ENCODE results near the gene SUCO. TPM values are rescaled to one million over a fixed set of nuclear protein-coding genes. Genes with fewer than 3 reads are reported as not detected.

SUCO gene
- total and polyA plus RNA-seq, 2 of the 8 experiments (the other 6 are each of a cell fraction or from before 2014, with no cell fraction given) = 8.3 to 35.8 TPM

DNA sequence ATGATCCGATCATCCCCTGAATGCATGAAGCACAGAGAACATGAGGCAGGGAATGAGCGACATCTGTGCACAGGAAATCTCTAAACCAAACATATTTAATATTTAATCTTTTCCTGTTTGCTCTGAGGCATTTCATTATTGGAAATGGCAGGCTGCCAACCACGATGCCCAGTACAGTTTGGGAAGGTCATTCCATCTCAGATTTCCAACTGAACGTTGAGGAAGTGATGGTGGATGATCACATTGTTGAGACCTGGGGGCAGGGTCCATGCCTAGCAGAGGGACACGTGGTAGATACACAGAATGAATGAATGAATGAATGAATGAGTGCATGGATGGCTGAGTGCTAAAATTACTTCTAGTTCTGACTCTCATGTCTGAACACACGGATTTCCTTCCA, 110.0 kb downstream of the SUCO start:
- no peaks in the 10 kb centered on the region for H3K79me2 ChIP-seq (ENCODE audit: control insufficient read depth in 1 of 2, insufficient read depth in 2 of 2, low read length in 2 of 2)
- H2BK20ac ChIP-seq (ENCODE audit: low read length) = no peak overlapping the region
- H2BK15ac ChIP-seq (ENCODE audit: low read length) = no peak overlapping the region
- no peaks in the 10 kb centered on the region for H3K36me3 ChIP-seq (ENCODE audit: control insufficient read depth in 2 of 4, insufficient read depth in 4 of 4, low read length in 3 of 4)
- no peak overlapping the region for H3K4me3 ChIP-seq (ENCODE audit: extremely low read depth in 1 of 4, insufficient read depth in 2 of 4, low read depth in 3 of 4, low read length in 4 of 4)
- H4K8ac ChIP-seq (ENCODE audit: extremely low read depth, insufficient read depth, low read length) = no peak overlapping the region
- no peak overlapping the region for H3K18ac ChIP-seq (ENCODE audit: extremely low read depth, low read length)
- no peaks in the 10 kb centered on the region for H3K4me1 ChIP-seq (replicated peaks in 1 of 4; ENCODE audit: control insufficient read depth in 3 of 4, insufficient read depth in 4 of 4, low read length in 3 of 4)
- no peak overlapping the region for H3K14ac ChIP-seq (ENCODE audit: insufficient read length)
- no peak overlapping the region for H2AK5ac ChIP-seq (ENCODE audit: low read depth, low read length)
- FAIRE-seq (no peak), DNase-seq (ENCODE audit: low read depth in 1 of 2, low spot score in 2 of 2) (no peak)
- no peak overlapping the region for H3K4ac ChIP-seq (replicated peaks; ENCODE audit: insufficient read length, low read depth, low read length)
- H4K5ac ChIP-seq (ENCODE audit: insufficient read length, low read depth, low read length) = no peak overlapping the region
- H4K20me1 ChIP-seq (replicated peaks in 1 of 2; ENCODE audit: control insufficient read depth in 1 of 2, insufficient read depth in 2 of 2, low read length in 2 of 2) = no peaks in the 10 kb centered on the region
- no peaks in the 10 kb centered on the region for H3K23me2 ChIP-seq (ENCODE audit: low read depth, low read length)
- no peak overlapping the region for H3K27ac ChIP-seq (ENCODE audit: low read depth, low read length)
- no peak for TF ChIP-seq POLR2AphosphoS5 (IDR thresholded peaks at IDR 0.05; ENCODE audit: low read depth, low read length)
- no peak for TF ChIP-seq HDAC2 (IDR thresholded peaks at IDR 0.05; ENCODE audit: borderline replicate concordance in 1 of 2, low read depth in 2 of 2, low read length in 2 of 2)
- TF ChIP-seq, protein P1, sequence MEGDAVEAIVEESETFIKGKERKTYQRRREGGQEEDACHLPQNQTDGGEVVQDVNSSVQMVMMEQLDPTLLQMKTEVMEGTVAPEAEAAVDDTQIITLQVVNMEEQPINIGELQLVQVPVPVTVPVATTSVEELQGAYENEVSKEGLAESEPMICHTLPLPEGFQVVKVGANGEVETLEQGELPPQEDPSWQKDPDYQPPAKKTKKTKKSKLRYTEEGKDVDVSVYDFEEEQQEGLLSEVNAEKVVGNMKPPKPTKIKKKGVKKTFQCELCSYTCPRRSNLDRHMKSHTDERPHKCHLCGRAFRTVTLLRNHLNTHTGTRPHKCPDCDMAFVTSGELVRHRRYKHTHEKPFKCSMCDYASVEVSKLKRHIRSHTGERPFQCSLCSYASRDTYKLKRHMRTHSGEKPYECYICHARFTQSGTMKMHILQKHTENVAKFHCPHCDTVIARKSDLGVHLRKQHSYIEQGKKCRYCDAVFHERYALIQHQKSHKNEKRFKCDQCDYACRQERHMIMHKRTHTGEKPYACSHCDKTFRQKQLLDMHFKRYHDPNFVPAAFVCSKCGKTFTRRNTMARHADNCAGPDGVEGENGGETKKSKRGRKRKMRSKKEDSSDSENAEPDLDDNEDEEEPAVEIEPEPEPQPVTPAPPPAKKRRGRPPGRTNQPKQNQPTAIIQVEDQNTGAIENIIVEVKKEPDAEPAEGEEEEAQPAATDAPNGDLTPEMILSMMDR (IDR thresholded peaks at IDR 0.05; ENCODE audit: control extremely low read depth in 1 of 3, insufficient read depth in 1 of 3, low read depth in 1 of 3, low read length in 3 of 3) = no peak
- no peak for TF ChIP-seq SIX5 (IDR thresholded peaks at IDR 0.05; ENCODE audit: low read depth, low read length)
- no peak for TF ChIP-seq ASH2L (IDR thresholded peaks at IDR 0.05; ENCODE audit: low read length)
- TF ChIP-seq SUZ12 (IDR thresholded peaks at IDR 0.05; ENCODE audit: low read length) = no peak
- TF ChIP-seq CBX5 (IDR thresholded peaks at IDR 0.05; ENCODE audit: low read depth, low read length) = no peak
- TF ChIP-seq KDM5A (IDR thresholded peaks at IDR 0.05; ENCODE audit: low read length) = no peak
- no peak for TF ChIP-seq NANOG (IDR thresholded peaks at IDR 0.05; ENCODE audit: insufficient read depth, low read depth, low read length, poor library complexity, severe bottlenecking)
- TF ChIP-seq PHF8 (conservative IDR thresholded peaks at IDR 0.05; ENCODE audit: low read depth, low read length) = no peak
- no peak for TF ChIP-seq RAD21 (IDR thresholded peaks at IDR 0.05 in 1 of 2, conservative IDR thresholded peaks at IDR 0.05 in 1 of 2; ENCODE audit: low read depth in 2 of 2, low read length in 2 of 2)
- no peak overlapping the region for H2BK12ac ChIP-seq (ENCODE audit: low read depth, low read length)
- no peaks in the 10 kb centered on the region; a peak in 1 of 4 replicates for H3K9me3 ChIP-seq (ENCODE audit: insufficient read depth in 2 of 2, low read depth in 1 of 2, low read length in 1 of 2)
- H3K27me3 ChIP-seq (replicated peaks in 1 of 4; ENCODE audit: control insufficient read depth in 3 of 4, extremely low read depth in 1 of 4, insufficient read depth in 3 of 4, low read length in 3 of 4) = no peaks in the 10 kb centered on the region
- H3K23ac ChIP-seq (ENCODE audit: insufficient read length) = no peak overlapping the region
- no peak overlapping the region for H3K56ac ChIP-seq (replicated peaks; ENCODE audit: insufficient read length, low read depth, low read length)
- H4K91ac ChIP-seq (replicated peaks; ENCODE audit: insufficient read length, low read length) = no peak overlapping the region
- ChIA-PET CTCF (ENCODE audit: partially characterized antibody) (interaction anchor here (0.6 to 1.9 kb wide), 3 partner anchors 32 to 317 kb away, joined by 3 to 8 read pairs (median 4); no protein-coding TSS in a partner anchor), POLR2A (ENCODE audit: partially characterized antibody) (no interaction called here)
- H3K4me2 ChIP-seq (ENCODE audit: insufficient read depth in 1 of 2, low read depth in 2 of 2, low read length in 2 of 2) = no peak overlapping the region
- H2BK5ac ChIP-seq (ENCODE audit: low read depth, low read length) = no peak overlapping the region
- no peaks in the 10 kb centered on the region for H3K79me1 ChIP-seq (ENCODE audit: low read depth, low read length)
- no peak overlapping the region for H3K9ac ChIP-seq (replicated peaks in 1 of 4; ENCODE audit: extremely low read depth in 1 of 4, low read depth in 3 of 4, low read length in 3 of 4)
- H2AFZ ChIP-seq (ENCODE audit: low read length) = no peak overlapping the region
- WGBS, 2 experiments (ENCODE audit: extremely low coverage in 1 of 2, insufficient coverage in 1 of 2, insufficient read length in 1 of 2, insufficient replicate concordance in 2 of 2, low coverage in 1 of 2, low lambda C conversion rate in 2 of 2, missing lambda C conversion rate in 1 of 2) = 85% methylated on average over 6 of the region's 6 CpGs; no CpG with 5 or more reads in 1 of the 2 experiments
- no peak overlapping the region for H2BK120ac ChIP-seq (replicated peaks; ENCODE audit: low read depth, low read length)
